ENCODE results near the gene SBF1.
"Not testable (repeated sequence)": the region's sequence is repeated elsewhere in the genome, so short reads cannot be mapped to it uniquely, and the experiment has no call there.

SBF1 gene, protein sequence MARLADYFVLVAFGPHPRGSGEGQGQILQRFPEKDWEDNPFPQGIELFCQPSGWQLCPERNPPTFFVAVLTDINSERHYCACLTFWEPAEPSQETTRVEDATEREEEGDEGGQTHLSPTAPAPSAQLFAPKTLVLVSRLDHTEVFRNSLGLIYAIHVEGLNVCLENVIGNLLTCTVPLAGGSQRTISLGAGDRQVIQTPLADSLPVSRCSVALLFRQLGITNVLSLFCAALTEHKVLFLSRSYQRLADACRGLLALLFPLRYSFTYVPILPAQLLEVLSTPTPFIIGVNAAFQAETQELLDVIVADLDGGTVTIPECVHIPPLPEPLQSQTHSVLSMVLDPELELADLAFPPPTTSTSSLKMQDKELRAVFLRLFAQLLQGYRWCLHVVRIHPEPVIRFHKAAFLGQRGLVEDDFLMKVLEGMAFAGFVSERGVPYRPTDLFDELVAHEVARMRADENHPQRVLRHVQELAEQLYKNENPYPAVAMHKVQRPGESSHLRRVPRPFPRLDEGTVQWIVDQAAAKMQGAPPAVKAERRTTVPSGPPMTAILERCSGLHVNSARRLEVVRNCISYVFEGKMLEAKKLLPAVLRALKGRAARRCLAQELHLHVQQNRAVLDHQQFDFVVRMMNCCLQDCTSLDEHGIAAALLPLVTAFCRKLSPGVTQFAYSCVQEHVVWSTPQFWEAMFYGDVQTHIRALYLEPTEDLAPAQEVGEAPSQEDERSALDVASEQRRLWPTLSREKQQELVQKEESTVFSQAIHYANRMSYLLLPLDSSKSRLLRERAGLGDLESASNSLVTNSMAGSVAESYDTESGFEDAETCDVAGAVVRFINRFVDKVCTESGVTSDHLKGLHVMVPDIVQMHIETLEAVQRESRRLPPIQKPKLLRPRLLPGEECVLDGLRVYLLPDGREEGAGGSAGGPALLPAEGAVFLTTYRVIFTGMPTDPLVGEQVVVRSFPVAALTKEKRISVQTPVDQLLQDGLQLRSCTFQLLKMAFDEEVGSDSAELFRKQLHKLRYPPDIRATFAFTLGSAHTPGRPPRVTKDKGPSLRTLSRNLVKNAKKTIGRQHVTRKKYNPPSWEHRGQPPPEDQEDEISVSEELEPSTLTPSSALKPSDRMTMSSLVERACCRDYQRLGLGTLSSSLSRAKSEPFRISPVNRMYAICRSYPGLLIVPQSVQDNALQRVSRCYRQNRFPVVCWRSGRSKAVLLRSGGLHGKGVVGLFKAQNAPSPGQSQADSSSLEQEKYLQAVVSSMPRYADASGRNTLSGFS (N-terminal part only)

DNA sequence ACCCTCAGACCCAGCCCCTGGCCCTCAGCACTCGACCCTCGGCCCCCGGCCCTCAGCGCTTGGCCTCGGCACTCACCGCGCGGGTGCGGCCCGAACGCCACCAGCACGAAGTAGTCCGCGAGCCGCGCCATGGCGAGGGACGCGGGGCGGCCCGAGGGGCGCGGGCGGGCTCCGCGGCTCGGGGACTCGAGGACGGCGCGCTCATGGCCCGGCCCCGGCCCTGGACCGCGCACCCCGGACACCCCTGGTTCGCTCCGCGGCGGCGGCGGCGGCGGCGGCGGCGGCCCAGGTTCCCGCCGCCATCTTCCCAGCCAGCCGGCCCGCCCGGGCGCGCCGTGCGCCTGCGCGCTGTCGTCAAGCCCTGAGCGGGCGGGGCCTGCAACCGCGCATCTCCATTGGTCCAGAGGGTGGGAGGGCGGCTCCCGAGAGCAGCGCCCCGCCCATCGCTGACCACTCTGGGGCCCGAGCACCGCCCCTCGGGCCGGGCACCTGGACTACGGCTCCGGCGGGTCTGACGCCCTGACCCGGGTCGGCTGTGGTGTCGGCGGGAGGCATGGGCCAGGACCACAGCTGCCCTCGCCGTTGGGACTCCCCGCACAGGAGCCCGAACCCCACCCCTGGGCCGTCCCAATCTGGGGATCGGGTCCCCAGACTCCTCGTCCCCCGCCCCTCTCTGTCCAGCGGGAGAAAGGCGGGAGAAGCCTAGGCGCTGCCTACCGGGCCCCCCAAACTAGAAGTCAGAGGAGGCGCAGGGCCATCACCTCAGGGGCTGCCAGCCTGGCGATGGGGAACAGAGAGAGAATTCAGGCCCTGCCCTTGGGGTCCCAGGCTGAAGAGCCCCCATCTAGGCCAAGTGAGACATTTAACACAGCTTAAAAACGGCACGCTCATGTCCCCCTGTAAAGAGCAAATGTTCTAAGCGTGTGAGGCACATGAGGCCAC lies at the start of gene SBF1:
SBF1 (minus strand) TSS at position 326 of the 942 bp plus-strand sequence; CDS start at position 131, 195 bp downstream.
- DNase-seq, result peak; percentile 86 to 88

DNA sequence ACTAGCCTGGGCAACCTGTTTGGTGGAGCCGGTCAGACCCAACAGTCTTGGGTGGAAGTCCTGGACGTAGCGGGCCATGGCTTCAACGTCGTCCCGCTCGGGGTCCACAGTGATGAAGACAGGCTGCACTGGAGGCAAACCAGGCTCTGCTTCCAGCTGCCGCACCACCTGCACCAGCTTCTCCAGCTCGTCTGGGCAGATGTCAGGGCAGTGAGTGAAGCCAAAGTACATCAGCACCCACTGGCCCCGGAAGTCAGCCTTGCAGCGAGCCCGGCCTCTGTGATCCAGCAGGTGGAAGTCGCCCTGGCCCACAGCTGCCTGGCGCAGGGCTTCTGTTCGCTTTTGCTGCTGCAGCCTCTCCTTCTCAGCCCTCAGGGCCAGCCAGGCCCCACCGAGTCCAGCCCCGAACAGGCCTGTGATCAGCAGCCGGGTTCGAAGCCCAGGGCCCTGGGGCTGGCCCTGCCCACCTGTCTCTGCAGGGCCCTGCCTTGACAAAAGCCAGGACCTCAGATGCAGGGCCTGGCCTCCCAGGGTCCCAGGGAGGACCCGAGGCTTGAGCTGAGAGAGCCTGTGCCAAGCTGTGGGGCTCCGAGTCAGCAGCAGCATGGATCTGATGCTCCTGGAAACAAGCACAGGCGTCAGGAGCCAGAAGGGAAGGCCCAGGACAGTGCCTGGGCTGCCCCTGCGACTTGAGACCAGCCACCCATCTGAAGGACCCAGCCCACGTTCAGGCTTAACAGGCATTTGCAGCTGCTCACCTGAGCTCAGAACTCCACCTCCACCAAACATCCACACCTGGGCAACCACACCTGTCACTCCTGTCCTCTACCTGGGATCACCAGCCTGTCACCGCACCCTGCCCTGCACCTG lies 49.2 kb upstream of the SBF1 start:
- DNase-seq, result no peak

DNA sequence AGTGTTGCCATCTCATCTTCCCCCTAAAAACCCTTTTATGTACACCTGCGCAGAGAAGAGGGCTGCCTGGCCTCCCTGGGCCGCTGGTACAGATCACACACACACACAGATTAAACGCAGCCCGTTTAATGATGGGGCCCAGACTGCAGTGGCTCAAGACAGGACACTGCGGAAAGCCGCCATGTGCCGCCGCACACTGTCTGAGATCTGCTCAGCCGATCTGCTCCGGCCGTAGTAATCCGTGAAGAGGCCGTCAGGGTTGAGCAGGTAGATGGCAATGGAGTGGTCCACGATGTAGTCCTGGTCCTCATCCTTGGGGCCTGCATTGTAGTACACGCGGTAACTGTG lies 48.6 kb upstream of the SBF1 start:
- DNase-seq, result no peak

DNA sequence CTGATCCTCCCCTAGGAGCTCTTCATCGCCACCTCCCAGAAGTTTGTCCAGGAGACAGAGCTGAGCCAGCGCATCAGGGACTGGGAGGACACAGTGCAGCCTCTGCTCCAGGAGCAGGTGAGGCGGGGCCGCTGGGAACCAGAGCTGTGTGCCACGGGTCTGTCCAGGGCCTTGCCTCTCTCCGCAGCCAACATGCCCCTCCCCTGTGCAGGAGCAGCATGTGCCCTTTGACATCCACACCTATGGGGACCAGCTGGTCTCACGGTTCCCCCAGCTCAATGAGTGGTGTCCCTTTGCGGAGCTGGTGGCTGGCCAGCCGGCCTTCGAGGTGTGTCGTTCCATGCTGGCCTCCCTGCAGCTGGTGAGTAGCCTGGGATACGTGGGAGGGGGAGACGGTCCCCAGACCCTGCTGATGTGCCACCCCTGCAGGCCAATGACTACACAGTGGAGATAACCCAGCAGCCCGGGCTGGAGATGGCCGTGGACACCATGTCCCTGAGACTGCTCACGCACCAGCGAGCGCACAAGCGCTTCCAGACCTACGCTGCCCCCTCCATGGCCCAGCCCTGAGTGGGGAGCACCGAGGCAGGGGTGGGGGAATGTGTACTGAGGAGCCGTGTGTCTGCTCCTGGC lies 48.1 kb upstream of the SBF1 start:
- DNase-seq, result no peak

DNA sequence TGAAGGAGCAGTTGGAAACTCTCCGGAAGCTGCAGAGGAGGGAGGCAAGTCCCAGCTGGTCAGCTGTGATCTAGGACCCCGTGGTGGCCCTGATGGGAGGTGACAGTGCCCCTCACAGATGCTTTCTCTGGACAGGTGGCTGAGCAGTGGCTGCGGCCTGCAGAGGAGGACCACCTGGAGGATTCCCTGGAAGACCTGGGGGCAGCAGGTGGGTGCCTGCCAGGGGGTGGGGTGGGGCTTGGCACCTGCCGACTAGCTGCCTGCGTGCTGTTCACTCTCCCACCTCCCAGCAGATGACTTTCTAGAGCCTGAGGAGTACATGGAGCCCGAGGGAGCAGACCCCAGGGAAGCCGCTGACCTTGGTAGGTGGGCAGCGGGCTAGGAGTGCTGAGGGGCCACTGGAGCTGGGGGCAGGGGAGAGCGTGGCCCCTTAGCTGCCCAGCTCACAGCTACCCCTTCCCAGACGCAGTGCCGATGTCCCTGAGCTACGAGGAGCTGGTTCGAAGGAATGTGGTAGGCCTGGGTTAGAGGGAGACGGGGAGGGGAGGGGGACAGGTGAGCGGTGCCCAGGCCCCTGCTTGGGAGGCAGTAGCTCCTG lies 47.5 kb upstream of the SBF1 start:
- DNase-seq, result no peak

DNA sequence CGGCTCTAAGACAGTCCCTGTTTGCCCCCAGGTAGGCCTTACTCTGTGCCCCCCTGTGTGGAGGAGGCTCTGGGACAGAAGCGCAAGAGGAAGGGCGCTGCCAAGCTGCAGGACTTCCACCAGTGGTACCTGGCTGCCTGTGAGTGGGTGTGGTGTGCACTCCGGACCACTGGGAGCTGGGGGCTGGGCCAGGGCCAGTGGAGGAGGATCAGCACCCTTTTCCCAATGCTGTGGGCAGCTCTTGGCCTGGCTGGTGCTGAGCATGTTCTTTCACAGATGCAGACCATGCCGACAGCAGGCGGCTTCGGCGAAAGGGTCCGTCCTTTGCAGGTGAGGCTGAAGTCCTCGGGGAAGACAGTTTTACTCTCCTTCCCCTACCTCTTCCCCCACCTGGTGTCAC lies 46.9 kb upstream of the SBF1 start:
- DNase-seq, result no peak

DNA sequence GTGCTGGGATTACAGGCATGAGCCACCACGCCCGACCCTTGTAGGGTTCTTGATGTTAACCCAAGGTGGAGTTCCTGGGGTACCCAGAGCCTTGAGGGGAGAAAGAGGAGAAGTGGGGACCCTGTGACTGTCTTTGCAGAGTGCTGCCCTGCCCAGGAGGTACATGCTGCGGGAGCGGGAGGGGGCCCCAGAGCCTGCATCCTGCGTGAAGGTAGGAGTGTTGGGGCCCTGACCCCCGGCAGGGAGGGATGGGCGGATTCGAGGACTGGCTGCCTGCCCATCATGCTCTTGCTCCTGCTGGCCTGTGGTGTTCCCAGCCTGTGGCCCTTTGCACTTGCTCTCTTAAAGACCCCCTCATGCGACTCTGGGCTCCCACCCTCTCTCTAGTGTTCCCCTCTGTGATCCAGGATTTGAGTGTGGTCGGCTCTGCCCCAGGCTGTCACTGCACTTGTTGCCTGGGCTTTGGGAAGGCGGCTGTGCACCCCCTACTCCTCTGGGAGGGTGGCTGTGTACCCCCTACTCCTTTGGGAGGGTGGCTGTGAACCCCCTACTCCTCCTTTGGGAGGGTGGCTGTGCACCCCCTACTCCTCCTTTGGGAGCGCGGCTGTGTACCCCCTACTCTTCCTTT lies 46.1 kb upstream of the SBF1 start:
- DNase-seq, result no peak

DNA sequence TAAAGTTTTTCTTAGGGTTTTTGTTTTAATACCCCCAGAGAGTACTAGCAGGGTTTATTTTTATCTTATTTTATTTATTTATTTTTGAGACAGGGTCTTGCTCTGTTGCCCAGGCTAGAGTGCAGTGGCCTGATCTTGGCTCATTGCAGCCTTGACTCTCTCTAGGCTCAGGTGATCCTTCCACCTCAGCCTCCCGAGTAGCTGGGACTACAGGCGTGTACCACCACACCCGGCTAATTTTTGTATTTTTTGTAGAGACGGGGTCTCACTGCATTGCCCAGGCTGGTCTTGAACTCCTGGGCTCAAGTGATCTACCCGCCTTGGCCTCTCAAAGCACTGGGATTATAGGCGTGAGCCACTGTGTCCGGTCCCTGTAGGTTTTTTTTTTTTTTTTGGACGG lies 45.3 kb upstream of the SBF1 start:
- not testable (repeated sequence) for DNase-seq

DNA sequence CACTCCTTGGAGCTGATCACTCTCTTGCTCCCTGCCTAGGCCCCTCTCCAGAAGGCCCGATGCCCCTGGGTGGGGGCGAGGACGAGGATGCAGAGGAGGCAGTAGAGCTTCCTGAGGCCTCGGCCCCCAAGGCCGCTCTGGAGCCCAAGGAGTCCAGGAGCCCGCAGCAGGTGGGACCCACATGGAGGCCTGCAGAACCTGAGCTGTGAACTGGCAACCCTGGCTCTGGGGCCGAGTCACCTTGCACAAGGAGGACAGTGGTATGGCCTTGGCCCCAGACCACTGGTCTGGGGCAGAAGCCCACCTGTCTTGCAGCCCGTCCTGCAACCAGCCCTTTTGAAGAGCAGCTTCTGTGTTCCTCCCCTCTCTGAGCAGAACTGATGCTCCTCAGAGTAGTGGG lies 44.3 kb upstream of the SBF1 start:
- DNase-seq, result no peak

DNA sequence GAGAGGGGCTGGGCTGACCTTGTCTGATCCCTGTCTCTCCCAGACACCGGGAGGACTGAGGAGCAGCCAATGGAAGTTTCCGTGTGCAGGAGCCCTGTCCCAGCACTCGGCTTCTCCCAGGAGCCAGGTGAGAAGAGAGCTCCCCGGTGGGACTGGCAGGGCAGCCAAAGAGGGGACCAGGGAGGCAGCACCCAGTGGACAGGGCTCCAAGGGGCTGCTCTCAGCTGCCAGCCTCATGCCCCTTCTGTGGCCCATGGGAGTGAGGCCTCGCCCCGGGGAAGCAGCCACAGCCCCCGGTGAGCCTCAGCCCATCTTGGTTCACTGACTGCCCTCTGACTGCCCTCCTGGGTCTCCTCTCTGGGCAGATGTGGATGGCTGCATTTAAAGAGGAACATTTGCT lies 43.8 kb upstream of the SBF1 start:
- no peak for DNase-seq

DNA sequence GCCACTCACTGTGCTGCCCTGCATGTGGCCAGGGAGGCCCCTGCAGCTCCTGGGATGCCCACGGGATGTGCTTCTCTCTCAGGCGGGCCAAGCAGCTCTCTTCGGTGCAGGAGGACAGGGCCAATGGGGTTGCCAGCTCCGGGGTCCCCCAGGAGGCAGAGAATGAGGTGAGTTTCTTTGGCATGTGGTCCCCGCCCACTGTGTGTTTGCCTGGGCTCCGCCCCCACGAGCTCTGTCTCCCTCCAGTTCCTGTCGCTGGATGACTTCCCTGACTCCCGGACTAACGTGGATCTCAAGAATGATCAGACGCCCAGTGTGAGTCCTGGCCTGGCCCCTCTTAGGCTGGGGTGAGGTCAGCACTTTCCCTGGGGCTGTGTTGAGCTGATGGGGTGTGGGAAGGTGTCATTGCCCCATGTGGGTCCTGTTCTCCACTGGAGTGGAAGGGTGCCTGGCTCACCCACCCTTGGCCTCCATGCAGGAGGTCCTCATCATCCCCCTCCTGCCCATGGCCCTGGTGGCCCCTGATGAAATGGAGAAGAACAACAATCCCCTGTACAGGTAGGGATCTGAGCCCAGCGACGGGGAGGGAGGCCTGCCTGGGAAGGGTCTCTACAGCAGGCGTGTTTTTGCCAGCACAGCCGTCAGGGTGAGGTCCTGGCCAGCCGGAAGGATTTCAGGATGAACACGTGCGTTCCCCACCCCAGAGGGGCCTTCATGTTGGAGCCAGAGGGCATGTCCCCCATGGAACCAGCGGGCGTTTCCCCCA lies 42.8 kb upstream of the SBF1 start:
- no peak for DNase-seq

DNA sequence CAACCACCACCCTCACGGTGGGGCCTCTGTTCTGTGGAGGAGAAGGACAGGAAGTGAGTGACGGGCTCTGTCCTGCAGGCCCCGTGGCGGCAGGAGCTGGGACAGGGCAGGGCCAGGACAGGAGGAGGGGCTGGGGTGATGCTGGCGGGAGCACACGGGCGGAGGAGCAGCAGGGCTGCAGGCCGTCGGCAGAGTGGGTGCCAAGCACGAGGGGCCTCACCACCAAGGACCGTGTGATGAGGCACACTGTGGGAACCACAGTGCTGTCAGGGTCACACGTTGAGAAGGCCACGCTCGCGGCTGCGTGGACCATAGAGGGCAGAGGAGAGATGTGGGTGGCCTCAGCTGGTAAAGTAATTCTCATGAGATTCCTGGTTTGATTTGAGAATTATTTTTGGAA lies 42.1 kb upstream of the SBF1 start:
- no peak for DNase-seq

DNA sequence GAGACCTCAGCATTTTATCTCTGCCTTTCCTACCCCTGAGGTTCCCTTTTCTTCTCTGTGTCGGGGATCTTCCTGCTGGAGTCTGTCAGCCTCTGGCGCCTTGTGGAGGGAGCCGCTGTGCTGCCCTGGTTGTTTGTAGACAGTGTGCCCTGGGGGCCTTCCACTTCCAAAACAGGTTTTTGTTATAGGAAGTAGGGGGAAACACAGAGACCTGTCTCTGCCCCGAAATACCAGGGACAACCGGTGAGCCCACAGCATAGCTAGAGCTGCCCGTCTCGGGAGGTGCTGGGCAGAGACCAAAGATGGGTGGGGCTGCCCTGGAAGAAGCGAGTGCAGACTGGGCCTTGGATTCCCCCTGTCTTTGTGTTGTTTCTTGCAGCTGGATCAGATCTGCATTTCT lies 41.2 kb upstream of the SBF1 start:
- no peak for DNase-seq

DNA sequence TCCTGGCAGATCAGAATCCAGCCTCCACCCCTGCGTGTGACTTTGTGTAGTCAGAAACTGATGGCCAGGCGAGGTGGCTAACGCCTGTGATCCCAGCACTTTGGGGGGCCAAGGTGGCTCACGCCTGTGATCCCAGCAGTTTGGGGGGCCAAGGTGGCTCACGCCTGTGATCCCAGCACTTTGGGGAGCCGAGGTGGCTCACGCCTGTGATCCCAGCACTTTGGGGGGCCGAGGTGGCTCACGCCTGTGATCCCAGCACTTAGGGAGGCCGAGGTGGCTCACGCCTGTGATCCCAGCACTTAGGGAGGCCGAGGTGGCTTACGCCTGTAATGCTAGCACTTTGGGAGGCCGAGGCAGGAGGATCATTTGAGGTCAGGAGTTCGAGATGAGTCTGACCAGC lies 38.3 kb upstream of the SBF1 start:
- DNase-seq, result no peak

DNA sequence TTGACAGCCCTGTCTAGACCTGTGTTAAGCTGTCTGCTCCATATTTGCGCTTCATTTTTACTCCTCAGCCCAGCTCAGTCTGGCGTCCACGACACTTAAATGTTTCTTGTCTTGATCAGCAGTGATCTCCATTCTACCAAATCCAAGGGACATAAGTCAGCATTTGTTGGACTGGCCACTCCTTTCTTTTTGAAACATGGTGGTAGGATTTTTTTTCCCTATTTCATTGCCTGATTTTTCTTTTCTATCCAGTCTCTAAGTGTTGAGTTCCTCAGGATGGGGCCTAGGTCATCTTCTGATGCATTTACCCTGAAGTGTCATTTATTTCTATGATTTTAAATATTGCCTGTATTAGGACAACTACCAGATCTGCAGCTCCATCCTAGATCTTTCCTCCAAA lies 34.1 kb upstream of the SBF1 start:
- no peak for DNase-seq

DNA sequence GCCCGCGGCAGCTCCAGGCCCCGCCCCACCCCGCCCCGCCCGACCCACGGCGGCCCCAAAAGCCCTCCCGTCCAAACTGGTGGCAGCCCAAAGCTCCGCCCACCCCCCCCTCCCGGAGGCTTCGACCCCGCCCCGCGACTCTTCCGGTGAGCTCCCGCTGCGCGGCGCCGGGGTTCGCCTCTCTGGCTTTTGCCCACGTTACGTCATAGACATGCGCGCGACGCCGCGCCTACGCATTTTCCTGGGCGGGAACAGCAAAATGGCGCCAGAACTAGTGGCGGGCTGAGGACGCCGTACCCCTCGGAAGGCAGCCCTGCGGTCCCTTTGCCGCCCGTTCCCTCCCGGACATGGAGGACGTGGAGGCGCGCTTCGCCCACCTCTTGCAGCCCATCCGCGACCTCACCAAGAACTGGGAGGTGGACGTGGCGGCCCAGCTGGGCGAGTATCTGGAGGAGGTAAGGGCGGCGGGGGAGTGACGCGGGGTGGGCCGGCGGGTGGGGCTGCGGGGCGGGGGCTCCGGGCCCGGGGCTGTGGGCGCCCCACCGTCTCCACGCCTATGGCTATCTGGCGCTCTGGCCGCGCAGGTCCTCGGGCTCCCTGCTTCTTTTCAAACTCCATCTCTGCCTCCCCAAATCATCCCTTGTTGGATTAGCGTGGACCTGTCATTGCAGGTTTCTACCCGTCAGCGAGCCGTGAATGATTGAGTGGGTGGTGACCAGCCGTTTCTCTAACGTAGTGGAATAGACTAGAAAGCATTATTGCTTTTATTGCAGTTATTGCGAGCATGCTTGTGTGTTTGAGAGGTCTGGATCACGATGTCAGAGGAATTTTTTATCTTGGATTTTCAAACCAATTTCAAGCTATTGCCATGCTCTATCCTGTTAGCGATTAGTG lies 33.4 kb upstream of the SBF1 start, which contains the start of gene NCAPH2:
NCAPH2 (plus strand) TSS at position 234 of the 894 bp plus-strand sequence; CDS start at position 348, 114 bp downstream.
- DNase-seq, result peak; percentile 97 to 100

DNA sequence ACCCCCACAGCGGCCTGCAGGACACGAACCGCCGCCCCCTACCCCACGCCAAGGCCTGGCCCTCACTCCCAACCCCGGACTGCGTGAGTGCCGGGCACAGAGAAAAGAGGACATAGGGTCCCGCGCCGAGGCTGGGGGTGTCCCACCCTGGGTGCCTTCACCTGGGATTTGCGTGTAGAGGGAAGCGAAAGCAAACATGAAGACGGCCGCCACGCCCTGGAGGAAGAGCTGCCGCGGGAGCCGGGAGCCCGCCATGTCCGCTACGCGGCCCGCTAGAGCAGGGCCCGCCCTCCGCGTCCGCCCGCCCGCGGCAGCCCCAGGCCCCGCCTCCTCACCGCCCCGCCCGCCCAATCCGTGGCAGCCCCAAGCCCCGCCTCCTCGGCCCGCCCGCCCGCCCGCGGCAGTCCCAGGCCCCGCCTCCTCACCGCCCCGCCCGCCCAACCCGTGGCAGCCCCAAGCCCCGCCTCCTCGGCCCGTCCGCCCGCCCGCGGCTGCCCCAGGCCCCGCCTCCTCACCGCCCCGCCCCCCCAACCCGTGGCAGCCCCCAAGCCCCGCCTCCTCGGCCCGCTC lies 32.7 kb upstream of the SBF1 start, which contains the start of gene LMF2:
LMF2 (minus strand) TSS at position 282 of the 570 bp plus-strand sequence; CDS start at position 255, 27 bp downstream.
- peak; percentile 97 to 100 for DNase-seq
